GM12872 (cell line): ENCODE measurements around the gene KDELR3.

Experiments
- TF ChIP-seq, protein P1 (sequence below): IDR thresholded peaks from 3 replicates; pipeline ENCODE4 v1.5.1; 2011; ENCODE audit warnings: low read depth, mild to moderate bottlenecking, low read length, moderate library complexity; ENCODE audit not compliant: insufficient read depth

Gene KDELR3

GRCh38 chr22:38501797-38502672 is 34.1 kb downstream of the KDELR3 start:
- TF ChIP-seq, protein P1, sequence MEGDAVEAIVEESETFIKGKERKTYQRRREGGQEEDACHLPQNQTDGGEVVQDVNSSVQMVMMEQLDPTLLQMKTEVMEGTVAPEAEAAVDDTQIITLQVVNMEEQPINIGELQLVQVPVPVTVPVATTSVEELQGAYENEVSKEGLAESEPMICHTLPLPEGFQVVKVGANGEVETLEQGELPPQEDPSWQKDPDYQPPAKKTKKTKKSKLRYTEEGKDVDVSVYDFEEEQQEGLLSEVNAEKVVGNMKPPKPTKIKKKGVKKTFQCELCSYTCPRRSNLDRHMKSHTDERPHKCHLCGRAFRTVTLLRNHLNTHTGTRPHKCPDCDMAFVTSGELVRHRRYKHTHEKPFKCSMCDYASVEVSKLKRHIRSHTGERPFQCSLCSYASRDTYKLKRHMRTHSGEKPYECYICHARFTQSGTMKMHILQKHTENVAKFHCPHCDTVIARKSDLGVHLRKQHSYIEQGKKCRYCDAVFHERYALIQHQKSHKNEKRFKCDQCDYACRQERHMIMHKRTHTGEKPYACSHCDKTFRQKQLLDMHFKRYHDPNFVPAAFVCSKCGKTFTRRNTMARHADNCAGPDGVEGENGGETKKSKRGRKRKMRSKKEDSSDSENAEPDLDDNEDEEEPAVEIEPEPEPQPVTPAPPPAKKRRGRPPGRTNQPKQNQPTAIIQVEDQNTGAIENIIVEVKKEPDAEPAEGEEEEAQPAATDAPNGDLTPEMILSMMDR: no peak

DNA sequence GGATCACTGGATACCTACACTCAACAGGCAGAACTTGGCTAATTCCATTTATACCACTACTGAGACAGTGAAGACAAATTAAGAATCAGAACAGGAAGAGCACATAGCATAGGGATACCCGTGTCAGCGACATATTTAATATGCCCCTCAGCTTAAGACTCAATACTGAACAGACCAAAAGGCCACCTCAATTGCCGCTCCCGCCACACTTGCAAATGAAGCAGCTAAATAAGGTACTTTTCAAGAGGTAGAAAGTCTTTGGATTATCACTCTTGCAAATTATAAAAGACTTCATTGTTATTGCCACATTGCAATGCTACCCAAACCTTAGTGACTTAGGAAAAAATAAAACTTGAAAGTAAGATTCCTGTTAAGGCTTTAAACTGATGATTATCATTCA is 35.1 kb downstream of the KDELR3 start:
- TF ChIP-seq, protein P1: no peak

- TF ChIP-seq, protein P1: no peak
Measured at GRCh38 chr22:38504731-38505540, 37.0 kb downstream of the KDELR3 start.

DNA sequence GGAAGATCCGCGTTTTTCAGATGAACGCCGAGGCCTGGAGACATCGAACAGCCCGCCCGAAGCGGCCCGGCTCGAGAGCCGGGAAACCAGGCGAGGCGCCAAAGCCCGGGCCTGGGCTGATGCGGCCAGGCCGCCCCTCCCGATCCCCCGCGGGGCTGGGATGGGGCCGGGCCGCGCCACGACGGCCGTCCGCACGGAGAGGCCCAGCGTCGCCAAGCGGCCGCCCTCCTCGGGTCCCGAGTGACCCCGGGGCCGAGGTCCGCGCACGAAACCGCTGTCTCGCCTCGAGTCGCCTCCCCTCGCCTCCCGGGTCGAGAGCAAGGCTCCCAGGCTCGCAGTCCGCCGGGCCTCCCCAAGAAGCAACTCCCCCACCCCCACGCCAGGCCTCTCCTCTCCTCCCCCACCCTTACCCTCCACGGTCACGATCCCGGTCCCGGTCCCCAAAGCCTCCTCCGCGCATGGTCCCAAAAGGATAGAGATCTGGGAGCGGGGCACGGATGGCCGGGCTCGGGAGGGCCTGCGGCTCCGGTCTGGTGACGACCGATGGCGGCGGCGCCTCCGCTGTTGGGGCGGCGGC is 37.7 kb downstream of the KDELR3 start:
- TF ChIP-seq, protein P1: no peak

GRCh38 chr22:38506118-38506962 is 38.4 kb downstream of the KDELR3 start, which contains the start of gene DDX17:
Gene DDX17, minus strand, starts transcription at chr22:38506311.
- TF ChIP-seq, protein P1: no peak

DNA sequence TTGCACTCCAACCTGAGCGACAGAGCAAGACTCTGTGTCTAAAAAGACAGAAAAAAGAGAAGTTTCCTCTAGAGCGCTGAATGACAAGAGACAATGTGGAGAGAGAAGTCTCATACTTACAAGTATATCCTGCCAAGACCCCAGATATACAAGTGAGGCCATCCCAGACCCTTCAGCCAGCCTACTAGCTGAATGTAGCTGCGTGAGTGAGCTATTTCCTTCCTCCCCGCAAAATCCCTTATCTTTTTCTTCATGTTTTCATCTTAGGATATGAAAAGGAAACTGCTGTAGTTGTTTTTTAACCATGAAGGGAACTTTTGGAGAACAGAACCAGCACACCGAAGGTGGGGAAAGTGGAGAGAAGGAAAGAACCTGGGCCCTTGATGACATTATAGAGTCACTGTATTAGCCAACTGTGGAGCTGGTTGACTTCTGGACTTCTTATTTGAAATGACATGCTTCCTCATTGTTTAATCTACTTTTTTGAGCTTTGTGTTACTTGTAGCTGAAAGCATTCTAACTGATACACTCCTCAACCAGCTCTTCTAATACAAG is 42.6 kb downstream of the KDELR3 start:
- TF ChIP-seq, protein P1: no peak
